GM19025 (cell line): ENCODE measurements around the gene ZNF598.
"Not testable (repeated sequence)": the region's sequence is repeated elsewhere in the genome, so short reads cannot be mapped to it uniquely, and the experiment has no call there.

Source experiments
- ATAC-seq: cut with Tn5 transposase; IDR thresholded peaks from one replicate; pipeline ENCODE4 v1.9.1; 2021; ENCODE audit warnings: mild to moderate bottlenecking, low read depth, moderate library complexity; ENCODE audit not compliant: unreplicated experiment

ZNF598 gene

GRCh38 chr16:2040787-2041522 lies 31.3 kb upstream of the ZNF598 start:
- ATAC-seq: no peak

DNA sequence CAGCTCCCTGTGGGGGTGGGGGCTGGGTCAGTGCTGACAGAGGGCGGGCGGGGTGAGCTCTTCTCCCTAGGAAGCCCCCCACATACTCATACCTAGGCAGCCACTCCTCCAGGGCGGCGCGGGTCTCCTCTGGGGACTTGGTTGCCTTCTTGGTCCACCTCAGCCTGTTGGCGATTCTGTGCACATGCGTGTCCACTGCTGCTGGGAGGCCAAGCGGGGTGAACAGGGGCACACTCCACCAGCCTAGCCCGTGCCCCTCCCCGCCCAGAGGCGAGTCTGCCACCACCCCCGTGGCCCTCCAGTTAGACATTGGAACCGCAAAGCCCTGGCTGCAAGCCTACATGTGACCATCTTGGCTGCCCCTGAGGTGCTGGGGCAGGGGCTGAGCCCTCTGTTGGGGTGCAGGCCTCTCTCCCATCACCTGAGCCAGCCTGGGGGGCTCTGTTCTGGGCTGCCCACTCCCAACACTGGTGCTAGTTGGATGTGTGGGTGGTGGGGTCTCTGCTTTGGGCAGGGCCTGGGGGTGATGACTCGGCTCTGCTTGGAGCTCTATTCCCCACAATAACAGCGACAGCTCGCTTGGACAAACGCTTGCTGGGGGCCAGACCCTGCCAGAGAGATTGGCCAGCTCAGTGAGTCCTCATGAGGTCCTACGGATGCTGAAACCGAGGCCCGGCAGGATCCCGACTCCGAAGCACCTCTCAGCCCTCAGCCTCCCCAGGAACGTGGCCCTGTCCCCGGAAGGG lies 30.6 kb upstream of the ZNF598 start:
- ATAC-seq: no peak

GRCh38 chr16:2039274-2040031 lies 29.8 kb upstream of the ZNF598 start:
- no peak for ATAC-seq

DNA sequence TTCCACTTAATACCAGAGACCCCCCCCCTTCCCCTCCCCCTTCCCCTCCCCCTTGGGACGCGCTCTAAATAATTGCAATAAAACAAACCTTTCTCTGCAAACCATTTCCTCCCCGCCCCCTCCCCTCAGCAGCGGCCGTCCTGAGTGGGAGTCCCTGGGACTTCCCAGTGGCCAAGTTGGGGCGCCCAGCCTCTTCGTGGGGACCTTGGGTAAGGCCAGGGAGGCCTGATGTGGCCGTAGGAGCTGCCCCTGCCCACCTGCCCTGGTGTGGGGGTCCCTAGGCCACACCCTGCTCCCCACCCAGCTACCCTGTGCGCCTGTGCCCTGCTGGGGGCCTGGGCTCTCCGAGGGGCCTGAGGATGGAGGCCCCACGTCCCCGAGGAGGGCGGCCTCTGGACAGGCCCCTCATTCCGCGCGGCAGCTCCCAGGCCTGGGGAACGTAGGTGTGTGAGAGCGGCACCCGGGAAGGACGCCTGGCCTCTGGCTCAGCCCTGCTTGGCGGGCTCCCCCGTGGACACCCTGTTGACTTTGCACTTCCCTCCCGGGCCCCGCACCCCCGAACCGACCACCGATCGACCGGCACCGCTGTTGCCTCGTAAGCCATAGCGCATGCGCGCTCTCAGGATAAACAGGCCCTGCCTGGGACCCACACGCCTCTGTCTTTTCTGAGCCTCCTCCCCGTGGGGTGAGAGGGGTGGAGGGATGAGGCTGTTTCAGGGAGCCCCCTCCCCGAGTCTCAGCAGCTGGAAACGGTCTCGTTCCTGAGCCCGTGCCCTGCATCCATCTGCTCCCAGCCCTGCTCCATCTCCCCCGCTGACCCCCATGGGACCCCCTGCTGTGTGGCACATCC lies 29.0 kb upstream of the ZNF598 start:
- ATAC-seq: no peak

DNA sequence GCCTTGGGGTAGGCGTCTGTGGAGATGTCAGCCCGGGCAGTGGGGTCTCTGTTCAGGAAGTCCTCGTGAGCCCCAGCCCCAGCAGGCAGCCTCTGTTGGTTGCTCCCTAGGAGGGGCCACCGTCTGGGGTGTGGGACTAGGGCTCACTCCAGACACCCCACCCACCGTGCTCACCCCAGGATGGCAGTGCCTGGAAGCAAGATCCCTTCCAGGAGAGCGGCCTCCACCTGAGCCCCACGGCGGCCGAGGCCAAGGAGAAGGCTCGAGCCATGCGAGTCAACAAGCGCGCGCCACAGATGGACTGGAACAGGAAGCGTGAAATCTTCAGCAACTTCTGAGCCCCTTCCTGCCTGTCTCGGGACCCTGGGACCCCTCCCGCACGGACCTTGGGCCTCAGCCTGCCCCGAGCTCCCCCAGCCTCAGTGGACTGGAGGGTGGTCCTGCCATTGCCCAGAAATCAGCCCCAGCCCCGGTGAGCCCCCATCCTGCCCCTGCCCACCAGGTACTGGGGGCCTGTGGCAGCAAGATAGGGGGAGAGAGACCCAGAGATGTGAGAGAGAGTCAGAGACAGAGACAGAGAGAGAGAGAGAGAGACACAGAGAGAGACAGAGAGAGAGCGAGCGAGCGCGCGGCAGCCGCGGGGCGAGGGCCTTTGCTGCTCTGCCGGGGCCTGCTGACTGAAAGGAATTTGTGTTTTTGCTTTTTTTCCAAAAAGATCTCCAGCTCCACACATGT lies 28.2 kb upstream of the ZNF598 start:
- no peak for ATAC-seq

DNA sequence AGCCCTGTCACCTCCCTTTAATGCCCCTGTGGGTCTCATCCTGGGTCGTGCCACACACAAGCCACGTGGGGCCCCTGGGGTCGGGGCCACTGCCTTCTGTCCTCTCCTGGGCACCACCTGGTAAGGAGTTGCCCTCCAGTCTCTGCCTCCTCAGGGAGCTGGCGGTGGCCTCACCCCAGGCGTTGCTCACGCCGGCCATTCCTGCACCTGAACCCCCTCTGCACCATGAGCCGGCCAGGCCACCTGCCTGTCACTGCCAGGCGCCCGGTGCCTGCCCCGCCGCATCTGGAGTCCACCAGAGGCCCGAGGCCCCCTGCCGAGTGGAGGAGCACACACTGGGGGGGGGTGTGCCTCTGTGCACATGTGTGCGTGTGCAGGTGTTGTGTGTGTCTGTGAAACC lies 27.5 kb upstream of the ZNF598 start:
- no peak for ATAC-seq

DNA sequence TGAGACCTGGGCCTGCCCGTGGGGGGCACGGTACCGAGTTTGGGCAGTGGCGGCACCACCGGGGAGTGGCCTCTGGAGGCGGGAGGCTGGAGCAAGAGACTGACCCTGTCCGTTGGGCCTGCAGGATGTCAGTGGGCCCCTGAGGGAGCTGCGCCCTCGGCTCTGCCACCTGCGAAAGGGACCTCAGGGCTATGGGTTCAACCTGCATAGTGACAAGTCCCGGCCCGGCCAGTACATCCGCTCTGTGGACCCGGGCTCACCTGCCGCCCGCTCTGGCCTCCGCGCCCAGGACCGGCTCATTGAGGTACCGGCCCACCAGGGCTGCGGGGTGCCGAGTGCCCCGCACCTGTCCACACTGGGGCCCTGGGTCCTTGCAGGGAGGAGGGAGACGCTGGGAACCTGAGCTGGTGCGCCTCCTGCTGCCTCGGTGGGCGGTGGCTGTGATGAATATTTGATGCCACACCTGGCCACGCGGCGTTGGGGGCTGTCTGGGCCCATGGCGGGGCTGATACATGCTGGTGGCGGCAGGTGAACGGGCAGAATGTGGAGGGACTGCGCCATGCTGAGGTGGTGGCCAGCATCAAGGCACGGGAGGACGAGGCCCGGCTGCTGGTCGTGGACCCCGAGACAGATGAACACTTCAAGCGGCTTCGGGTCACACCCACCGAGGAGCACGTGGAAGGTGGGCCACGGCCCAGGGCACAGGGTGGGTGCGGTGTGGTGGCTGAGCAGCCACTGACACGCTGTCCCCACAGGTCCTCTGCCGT lies 26.8 kb upstream of the ZNF598 start:
- ATAC-seq: no peak

DNA sequence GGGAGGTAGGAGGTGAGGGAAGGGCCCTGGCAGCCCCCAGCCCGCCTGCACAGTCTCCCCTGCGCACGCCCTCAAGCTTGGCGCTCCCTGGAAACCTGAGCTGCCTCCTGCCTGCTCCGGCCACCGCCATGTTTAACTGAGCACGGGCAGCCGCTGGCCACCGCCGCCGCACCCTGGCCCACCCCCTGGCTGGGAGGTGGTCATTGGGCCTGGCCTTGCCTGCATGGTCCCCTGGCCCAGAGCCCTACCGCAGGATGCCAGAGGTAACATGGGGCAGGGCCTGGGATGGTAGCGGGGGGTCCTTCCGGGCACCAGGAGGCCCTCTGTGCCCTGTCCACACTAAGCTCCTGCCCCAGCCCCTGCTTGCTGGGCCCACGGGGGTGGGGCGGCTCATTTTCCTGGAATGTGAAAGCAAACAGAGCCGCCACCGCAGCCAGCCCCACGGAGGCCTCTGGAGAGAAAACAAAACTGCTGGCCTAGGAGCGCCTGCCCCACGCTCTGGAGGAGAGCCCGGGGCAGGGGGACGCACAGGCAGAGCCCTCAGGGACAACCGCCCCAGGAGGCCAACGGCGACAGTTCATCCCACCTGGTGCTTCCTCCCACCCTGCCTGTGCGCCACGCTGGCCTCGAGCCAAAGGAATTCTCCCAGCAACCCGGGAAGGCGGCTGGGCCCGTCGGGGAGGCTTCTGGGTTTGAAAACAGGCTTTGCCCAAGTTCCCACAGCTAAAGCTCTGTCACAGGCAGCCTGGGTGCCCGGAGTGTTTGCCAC lies 26.0 kb upstream of the ZNF598 start:
- no peak for ATAC-seq

DNA sequence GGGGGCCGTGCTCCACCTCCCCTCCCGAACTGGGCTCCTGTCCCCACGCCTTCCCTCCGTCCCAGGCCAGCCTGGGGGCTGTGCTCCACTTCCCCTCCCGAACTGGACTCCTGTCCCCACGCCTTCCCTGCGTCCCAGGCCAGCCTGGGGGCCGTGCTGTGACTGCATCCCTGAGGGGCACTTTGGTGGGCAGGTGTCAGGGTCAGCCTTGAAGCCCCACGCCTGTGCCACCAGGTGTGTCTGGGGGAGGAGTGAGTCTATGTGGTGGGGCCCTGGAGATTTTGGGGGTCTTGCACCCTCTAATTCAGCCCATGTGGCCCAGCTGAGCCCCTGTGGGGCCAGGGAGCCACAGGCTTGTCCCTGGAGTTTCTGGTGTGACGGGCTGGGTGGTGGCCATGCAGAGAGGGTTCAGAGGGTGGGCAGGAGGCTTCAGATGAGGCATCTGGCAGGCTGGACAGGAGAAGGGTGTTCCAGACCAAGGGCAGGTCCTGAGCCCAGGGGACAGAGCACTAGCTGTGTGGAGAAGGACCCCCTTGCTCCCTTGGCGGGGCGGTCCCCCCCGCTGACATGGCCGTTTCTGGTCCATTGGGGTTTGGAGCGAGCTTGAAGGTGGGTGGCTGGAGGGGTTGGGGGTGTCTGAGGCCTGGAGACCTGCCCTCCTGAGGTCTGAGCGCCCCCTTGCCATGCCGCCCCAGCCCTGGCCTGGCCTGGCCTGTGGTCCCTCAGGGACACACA lies 25.2 kb upstream of the ZNF598 start:
- ATAC-seq: no peak

- not testable (repeated sequence) for ATAC-seq
Observed at GRCh38 chr16:2033909-2034695, 24.5 kb upstream of the ZNF598 start.

DNA sequence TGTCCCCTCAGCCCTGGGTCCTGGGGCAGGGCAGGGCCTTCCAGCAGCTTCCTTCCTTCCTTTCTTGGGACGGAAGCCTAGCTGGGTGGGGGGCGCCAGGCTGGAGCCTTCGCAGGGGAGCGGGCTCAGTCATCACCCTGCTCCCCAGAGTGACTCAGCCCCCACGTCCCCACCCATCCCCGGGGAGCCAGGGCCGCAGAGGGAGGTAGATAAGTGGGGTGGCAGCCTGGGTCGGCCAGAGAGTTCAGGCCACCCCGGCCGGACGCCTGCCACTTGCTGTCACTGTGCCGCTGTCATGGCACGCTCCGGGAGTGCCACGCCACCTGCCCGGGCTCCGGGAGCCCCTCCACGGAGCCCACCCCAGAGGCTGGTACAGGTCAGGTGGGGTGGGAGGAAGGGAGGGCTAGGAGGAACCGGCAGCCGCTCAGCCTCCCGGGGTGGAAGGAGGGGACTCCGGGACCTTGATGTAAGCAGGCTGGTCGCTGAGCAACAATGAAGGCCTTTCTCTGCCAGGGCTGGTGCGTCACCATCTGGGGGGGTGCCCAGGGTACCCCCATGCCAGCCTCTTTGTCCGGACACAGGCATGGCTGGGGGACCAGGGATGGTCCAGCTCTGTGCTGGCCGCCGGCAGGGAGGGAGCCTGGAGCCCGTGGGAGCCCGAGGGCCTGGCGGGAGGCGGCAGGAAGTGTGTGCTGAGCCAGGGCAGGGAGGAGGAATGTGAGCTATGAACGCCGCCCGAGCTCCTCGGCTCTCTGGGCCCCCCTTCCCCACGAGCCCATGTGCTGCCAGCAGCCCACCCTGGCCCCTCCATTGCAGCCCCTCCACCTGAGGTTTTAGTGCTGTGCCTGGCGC lies 23.7 kb upstream of the ZNF598 start:
- ATAC-seq: no peak

DNA sequence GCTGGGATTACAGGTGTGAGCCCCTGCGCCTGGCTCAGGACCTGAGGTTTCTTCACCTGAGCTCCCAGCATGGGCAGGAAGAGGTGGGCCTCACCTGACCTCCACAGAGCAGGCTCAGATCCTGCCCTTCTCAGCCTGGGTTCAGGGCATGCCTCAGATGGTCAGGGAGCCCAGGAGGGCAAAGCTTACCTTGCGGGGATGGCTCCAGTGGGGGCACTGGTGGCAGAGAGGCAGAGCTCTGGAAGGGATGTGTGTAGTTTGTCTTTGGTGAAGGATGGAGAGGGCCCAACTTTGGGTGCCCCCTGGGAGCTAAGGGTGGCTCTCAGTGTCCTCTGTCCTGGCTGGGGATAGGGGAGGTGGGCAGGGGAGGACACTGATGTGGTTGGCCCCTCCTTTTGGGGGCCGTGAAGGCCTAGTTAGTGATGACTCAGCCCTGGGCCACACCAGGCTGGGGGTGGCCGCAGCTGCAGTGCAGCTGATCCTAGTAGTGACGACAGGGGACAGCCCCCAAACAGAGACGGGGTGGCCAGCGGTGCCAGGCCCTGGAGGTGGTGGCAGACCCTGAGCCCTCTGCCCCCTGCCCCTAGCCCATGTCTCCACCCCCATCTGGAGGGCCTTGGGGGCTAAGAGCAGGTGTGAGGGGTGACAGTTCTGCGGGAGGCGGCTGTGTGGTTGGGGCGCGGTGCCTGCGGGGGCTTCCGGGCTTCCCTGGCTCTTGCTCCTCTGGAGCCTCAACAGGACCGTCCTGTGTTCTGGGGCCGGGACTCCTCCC lies 22.9 kb upstream of the ZNF598 start:
- ATAC-seq: no peak

GRCh38 chr16:2031081-2031577 lies 21.5 kb upstream of the ZNF598 start:
- ATAC-seq: no peak

- no peak for ATAC-seq
Observed at GRCh38 chr16:2030036-2030435, 20.4 kb upstream of the ZNF598 start.

GRCh38 chr16:2029350-2029749 lies 19.7 kb upstream of the ZNF598 start:
- no peak for ATAC-seq
